Loucy (cell line): ENCODE measurements around the gene SDK2.
A peak's percentile ranks its signal among the peaks of the same experiment; 100 is the strongest.

Source experiments
- H2AFZ ChIP-seq: fragments of 200-600 bp; sonication (generic); 2 replicates; pipeline ENCODE4 v1.6.0; 2016; ENCODE audit warnings: antibody characterized with exemption, mild to moderate bottlenecking, low read length, moderate library complexity
- H3F3A ChIP-seq: fragments of 200-600 bp; 2 replicates; pipeline ENCODE4 v1.6.0; 2016; ENCODE audit warnings: antibody characterized with exemption, low read depth, mild to moderate bottlenecking
- H3K27me3 ChIP-seq: fragments of 200-600 bp; sonication (generic); 2 replicates; pipeline ENCODE4 v1.6.1; 2014; ENCODE audit warnings: low read length, mild to moderate bottlenecking; ENCODE audit not compliant: insufficient read depth, poor library complexity, severe bottlenecking
- H3K36me3 ChIP-seq: fragments of 200-600 bp; sonication (generic); 2 replicates; pipeline ENCODE4 v1.6.1; 2016; ENCODE audit warnings: low read length; ENCODE audit not compliant: insufficient read depth
- H3K4me1 ChIP-seq: fragments of 200-600 bp; sonication (generic); 2 replicates; pipeline ENCODE4 v1.5.1; 2014; ENCODE audit warnings: low read length, mild to moderate bottlenecking; ENCODE audit not compliant: insufficient read depth, poor library complexity, severe bottlenecking
- H3K4me2 ChIP-seq: fragments of 200-600 bp; sonication (generic); 2 replicates; pipeline ENCODE4 v1.6.0; 2014; ENCODE audit warnings: antibody characterized with exemption, low read length, low read depth, mild to moderate bottlenecking; ENCODE audit not compliant: poor library complexity, severe bottlenecking
- H3K4me3 ChIP-seq: fragments of 200-600 bp; sonication (generic); 2 replicates; pipeline ENCODE4 v1.5.1; 2014; ENCODE audit warnings: low read length, mild to moderate bottlenecking, mixed read lengths; ENCODE audit not compliant: poor library complexity, severe bottlenecking
- H3K79me2 ChIP-seq: fragments of 200-600 bp; sonication (generic); 2 replicates; pipeline ENCODE4 v1.6.1; 2014; ENCODE audit warnings: low read length; ENCODE audit not compliant: insufficient read depth
- H3K9ac ChIP-seq: fragments of 200-600 bp; sonication (generic); 2 replicates; pipeline ENCODE4 v1.6.0; 2014; ENCODE audit warnings: mild to moderate bottlenecking, low read depth, low read length, moderate library complexity; ENCODE audit not compliant: poor library complexity, severe bottlenecking
- H3K9me2 ChIP-seq: fragments of 200-600 bp; sonication (generic); replicated peaks from 2 replicates; pipeline ENCODE4 v1.6.1; 2016; ENCODE audit warnings: low read depth, low read length, mixed read lengths
- H3K9me3 ChIP-seq: fragments of 200-600 bp; sonication (generic); 2 replicates; pipeline ENCODE4 v1.6.1; 2014; ENCODE audit warnings: mild to moderate bottlenecking, antibody characterized with exemption, low read length, low read depth; ENCODE audit not compliant: insufficient read depth
- H4K20me1 ChIP-seq: fragments of 200-600 bp; sonication (generic); 2 replicates; pipeline ENCODE4 v1.6.0; 2014; ENCODE audit warnings: antibody characterized with exemption, low read length, mild to moderate bottlenecking; ENCODE audit not compliant: insufficient read depth, poor library complexity, severe bottlenecking
- EZH2phosphoT487 ChIP-seq: fragments of 200-600 bp; IDR thresholded peaks from 2 replicates; pipeline ENCODE4 v1.6.1; 2018; ENCODE audit warnings: antibody characterized with exemption, mild to moderate bottlenecking, moderate library complexity, borderline replicate concordance
- TF ChIP-seq, protein P1 (sequence below): fragments of 200-600 bp; sonication (generic); conservative IDR thresholded peaks from 2 replicates; pipeline ENCODE4 v1.5.1; 2014; ENCODE audit warnings: mild to moderate bottlenecking, antibody characterized with exemption, low read length

Gene SDK2

GRCh38 chr17:73290399-73291259 is 353.6 kb downstream of the SDK2 start:
- no peaks in the 10 kb centered on the region for H4K20me1 ChIP-seq
- no peak overlapping the region for H3K9ac ChIP-seq
- no peaks in the 10 kb centered on the region for H3F3A ChIP-seq
- no peaks in the 10 kb centered on the region for H3K27me3 ChIP-seq
- peaks cover 22% of the 10 kb centered on the region for H3K4me1 ChIP-seq
- H3K36me3 ChIP-seq = no peaks in the 10 kb centered on the region
- no peaks in the 10 kb centered on the region for H3K9me2 ChIP-seq
- H3K4me3 ChIP-seq = peak overlapping the region; percentile 35
- peak overlapping the region; percentile 71 for H3K4me2 ChIP-seq
- no peaks in the 10 kb centered on the region for H3K79me2 ChIP-seq
- H3K9me3 ChIP-seq = no peaks in the 10 kb centered on the region
- no peak for TF ChIP-seq EZH2phosphoT487
- TF ChIP-seq, protein P1, sequence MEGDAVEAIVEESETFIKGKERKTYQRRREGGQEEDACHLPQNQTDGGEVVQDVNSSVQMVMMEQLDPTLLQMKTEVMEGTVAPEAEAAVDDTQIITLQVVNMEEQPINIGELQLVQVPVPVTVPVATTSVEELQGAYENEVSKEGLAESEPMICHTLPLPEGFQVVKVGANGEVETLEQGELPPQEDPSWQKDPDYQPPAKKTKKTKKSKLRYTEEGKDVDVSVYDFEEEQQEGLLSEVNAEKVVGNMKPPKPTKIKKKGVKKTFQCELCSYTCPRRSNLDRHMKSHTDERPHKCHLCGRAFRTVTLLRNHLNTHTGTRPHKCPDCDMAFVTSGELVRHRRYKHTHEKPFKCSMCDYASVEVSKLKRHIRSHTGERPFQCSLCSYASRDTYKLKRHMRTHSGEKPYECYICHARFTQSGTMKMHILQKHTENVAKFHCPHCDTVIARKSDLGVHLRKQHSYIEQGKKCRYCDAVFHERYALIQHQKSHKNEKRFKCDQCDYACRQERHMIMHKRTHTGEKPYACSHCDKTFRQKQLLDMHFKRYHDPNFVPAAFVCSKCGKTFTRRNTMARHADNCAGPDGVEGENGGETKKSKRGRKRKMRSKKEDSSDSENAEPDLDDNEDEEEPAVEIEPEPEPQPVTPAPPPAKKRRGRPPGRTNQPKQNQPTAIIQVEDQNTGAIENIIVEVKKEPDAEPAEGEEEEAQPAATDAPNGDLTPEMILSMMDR = no peak
- no peak overlapping the region for H2AFZ ChIP-seq

DNA sequence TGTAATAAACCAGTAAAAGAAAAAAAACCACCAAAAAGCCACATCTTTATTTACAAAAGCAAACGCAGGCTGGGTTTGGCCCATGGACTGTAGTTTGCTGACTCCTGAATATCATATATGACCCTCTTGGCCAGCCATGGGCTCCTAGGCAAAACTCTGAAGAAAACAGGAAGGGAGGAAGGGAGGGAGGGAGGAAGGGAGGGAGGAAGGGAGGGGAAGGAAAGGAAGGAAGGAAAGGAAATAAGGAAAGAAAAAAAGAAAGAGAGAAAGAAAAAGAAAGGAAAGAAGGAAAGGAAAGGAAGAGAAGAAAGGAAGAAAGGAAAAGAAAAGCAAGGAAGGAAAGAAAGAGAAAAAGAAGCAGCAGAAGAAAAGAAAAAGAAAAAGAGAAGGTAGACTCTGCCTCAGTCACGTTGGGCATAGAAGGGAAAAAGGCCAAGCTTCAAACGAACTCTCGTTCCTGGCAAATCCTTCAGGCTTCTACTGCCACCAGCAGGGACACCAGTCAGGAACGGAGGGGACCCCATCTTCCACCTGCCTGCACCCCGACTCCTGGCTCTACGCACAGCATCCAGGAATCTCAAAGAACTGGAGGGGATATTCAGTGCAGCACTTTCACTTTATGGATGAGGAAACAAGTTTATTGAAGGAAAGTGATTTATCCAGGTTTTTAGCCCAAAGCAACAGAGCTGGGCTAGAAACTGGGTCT is 354.5 kb downstream of the SDK2 start:
- no peak for TF ChIP-seq EZH2phosphoT487
- TF ChIP-seq, protein P1 = no peak
- Histone ChIP-seq H3K79me2 (no peaks in the 10 kb centered on the region), H3K9ac (no peak overlapping the region), H3K9me3 (no peaks in the 10 kb centered on the region), H3K9me2 (no peaks in the 10 kb centered on the region), H3K27me3 (no peaks in the 10 kb centered on the region), H3K4me2 (no peak overlapping the region), H3F3A (no peaks in the 10 kb centered on the region), H3K4me1 (peaks cover 22% of the 10 kb centered on the region), H3K36me3 (no peaks in the 10 kb centered on the region), H2AFZ (no peak overlapping the region), H4K20me1 (no peaks in the 10 kb centered on the region), H3K4me3 (no peak overlapping the region)

GRCh38 chr17:73288534-73289302 is 355.5 kb downstream of the SDK2 start:
- Histone ChIP-seq H3K79me2 (no peaks in the 10 kb centered on the region), H3K4me1 (peaks cover 22% of the 10 kb centered on the region), H3K36me3 (no peaks in the 10 kb centered on the region), H3K4me3 (no peak overlapping the region), H3K9me2 (no peaks in the 10 kb centered on the region), H3F3A (no peaks in the 10 kb centered on the region), H4K20me1 (no peaks in the 10 kb centered on the region), H3K4me2 (no peak overlapping the region), H3K27me3 (no peaks in the 10 kb centered on the region), H2AFZ (no peak overlapping the region), H3K9ac (no peak overlapping the region), H3K9me3 (no peaks in the 10 kb centered on the region)
- no peak for TF ChIP-seq EZH2phosphoT487
